Fibroblast of lung (primary cell): Measurements from ENCODE around the gene ZW10. TPM values are rescaled to one million over a fixed set of nuclear protein-coding genes. Genes with fewer than 3 reads are reported as not detected.

Source experiments
- DNase-seq, 2 donors: peaks; one replicate each; pipeline versions ENCODE4 v3.0.0 to v3.0.0-alpha.2; 2010; ENCODE audit warnings: low read depth in 2 of 2
- H2AFZ ChIP-seq: 2 replicates; pipeline ENCODE4 v1.5.1; 2012; ENCODE audit warnings: low read length, control low read depth, inconsistent platforms
- H3K27ac ChIP-seq: 2 replicates; pipeline ENCODE4 v1.5.1; 2011; ENCODE audit warnings: low read length, control low read depth; ENCODE audit not compliant: insufficient read depth
- H3K27me3 ChIP-seq: 2 replicates; pipeline ENCODE4 v1.5.1; 2011; ENCODE audit warnings: mild to moderate bottlenecking, low read length; ENCODE audit not compliant: control insufficient read depth, insufficient read depth
- H3K36me3 ChIP-seq: 2 replicates; pipeline ENCODE4 v1.5.1; 2011; ENCODE audit warnings: low read length; ENCODE audit not compliant: control insufficient read depth, insufficient read depth
- H3K4me1 ChIP-seq: 2 replicates; pipeline ENCODE4 v1.5.1; 2011; ENCODE audit warnings: low read length; ENCODE audit not compliant: control insufficient read depth, insufficient read depth; ENCODE audit errors: extremely low read depth
- H3K4me2 ChIP-seq: 2 replicates; pipeline ENCODE4 v1.5.1; 2011; ENCODE audit warnings: low read length, control low read depth; ENCODE audit not compliant: insufficient read depth; ENCODE audit errors: extremely low read depth
- H3K4me3 ChIP-seq, 4 experiments: fragments of 200-600 bp in 1 of 4; sonication (generic) in 1 of 4; replicated peaks in 1 of 4; 2 replicates each; pipeline ENCODE4 v1.5.1; 2011 to 2016; ENCODE audit warnings: low read length in 4 of 4, low read depth in 3 of 4, mild to moderate bottlenecking in 3 of 4, control low read depth in 2 of 4, inconsistent platforms in 1 of 4, mixed read lengths in 1 of 4; ENCODE audit not compliant: insufficient read depth in 1 of 4; ENCODE audit errors: control extremely low read depth in 1 of 4
- H3K79me2 ChIP-seq: 2 replicates; pipeline ENCODE4 v1.5.1; 2012; ENCODE audit warnings: mild to moderate bottlenecking, low read length, inconsistent platforms; ENCODE audit not compliant: control insufficient read depth, insufficient read depth
- H3K9ac ChIP-seq: 2 replicates; pipeline ENCODE4 v1.5.1; 2011; ENCODE audit warnings: mild to moderate bottlenecking, low read length, control low read depth; ENCODE audit not compliant: insufficient read depth
- H3K9me3 ChIP-seq: 2 replicates; pipeline ENCODE4 v1.5.1; 2012; ENCODE audit warnings: low read depth, low read length; ENCODE audit not compliant: control insufficient read depth, insufficient read depth
- H4K20me1 ChIP-seq: 2 replicates; pipeline ENCODE4 v1.5.1; 2011; ENCODE audit warnings: low read length; ENCODE audit not compliant: control insufficient read depth, insufficient read depth; ENCODE audit errors: extremely low read depth
- EZH2 ChIP-seq: IDR thresholded peaks from 2 replicates; pipeline ENCODE4 v1.5.1; 2012; ENCODE audit warnings: low read length, control low read depth, mild to moderate bottlenecking; ENCODE audit errors: missing control alignments
- polyA plus RNA-seq, 2 donors: library from polyadenylated mRNA; depleted of rRNA in 1 of 2; stranded (reverse) in 1 of 2; unstranded in 1 of 2; fragments of >200 nt; gene quantifications; 2 replicates each; pipeline ENCODE4 v1.2.1, GENCODE V29; 2011 to 2012; ENCODE audit warnings: missing spikeins in 1 of 2
- total RNA-seq: library from RNA; depleted of rRNA; stranded (reverse); fragments of >200 nt; gene quantifications from 2 replicates; pipeline ENCODE4 v1.2.1, GENCODE V29; 2014
- TF ChIP-seq, protein P1 (sequence below), 2 donors: IDR thresholded peaks in 1 of 2; conservative IDR thresholded peaks in 1 of 2; 1 replicate in 1 of 2; 2 replicates in 1 of 2; pipeline ENCODE4 v1.5.1; 2011 to 2012; ENCODE audit warnings: low read length in 2 of 2, control low read depth in 1 of 2, inconsistent platforms in 1 of 2, low read depth in 1 of 2, mild to moderate bottlenecking in 1 of 2

The ZW10 gene
- total and polyA plus RNA-seq, 2 donors (not counting 1 experiment from before 2014, with no cell fraction given), result 13.5 to 15.4 TPM

DNA sequence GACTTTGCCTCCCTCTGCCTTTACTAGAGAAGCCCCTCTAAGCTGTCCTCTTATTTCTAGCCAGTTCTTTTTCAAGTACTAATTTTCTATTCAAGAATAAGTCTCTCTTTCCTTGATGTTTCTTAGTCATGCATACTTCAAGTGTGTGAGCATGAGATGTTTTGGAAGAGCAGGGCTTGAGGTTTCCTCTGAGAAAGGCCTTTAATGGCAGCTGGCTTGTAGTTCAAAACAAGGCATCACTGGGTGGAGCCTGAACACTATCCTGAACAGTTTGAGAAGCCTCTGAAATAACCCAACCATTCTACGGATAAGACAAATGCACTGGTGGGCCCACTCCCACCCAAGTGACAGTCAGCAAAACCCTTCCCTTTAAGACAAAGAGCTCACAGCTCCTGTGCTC is 43.7 kb upstream of the ZW10 start:
- H3K4me1 ChIP-seq, result no peaks in the 10 kb centered on the region
- TF ChIP-seq EZH2, result no peak
- TF ChIP-seq, protein P1, sequence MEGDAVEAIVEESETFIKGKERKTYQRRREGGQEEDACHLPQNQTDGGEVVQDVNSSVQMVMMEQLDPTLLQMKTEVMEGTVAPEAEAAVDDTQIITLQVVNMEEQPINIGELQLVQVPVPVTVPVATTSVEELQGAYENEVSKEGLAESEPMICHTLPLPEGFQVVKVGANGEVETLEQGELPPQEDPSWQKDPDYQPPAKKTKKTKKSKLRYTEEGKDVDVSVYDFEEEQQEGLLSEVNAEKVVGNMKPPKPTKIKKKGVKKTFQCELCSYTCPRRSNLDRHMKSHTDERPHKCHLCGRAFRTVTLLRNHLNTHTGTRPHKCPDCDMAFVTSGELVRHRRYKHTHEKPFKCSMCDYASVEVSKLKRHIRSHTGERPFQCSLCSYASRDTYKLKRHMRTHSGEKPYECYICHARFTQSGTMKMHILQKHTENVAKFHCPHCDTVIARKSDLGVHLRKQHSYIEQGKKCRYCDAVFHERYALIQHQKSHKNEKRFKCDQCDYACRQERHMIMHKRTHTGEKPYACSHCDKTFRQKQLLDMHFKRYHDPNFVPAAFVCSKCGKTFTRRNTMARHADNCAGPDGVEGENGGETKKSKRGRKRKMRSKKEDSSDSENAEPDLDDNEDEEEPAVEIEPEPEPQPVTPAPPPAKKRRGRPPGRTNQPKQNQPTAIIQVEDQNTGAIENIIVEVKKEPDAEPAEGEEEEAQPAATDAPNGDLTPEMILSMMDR (conservative IDR thresholded peaks at IDR 0.05 in 1 of 2, IDR thresholded peaks at IDR 0.05 in 1 of 2; ENCODE audit: low read depth in 1 of 2, low read length in 2 of 2), result no peak
- no peak overlapping the region for H3K4me3 ChIP-seq
- no peaks in the 10 kb centered on the region for H3K9me3 ChIP-seq
- H3K27me3 ChIP-seq, result no peaks in the 10 kb centered on the region
- H3K36me3 ChIP-seq, result no peaks in the 10 kb centered on the region
- DNase-seq, result peak in 1 of 2 donors; percentile 25
- H3K27ac ChIP-seq, result no peak overlapping the region
- no peak overlapping the region for H3K9ac ChIP-seq
- no peak overlapping the region for H3K4me2 ChIP-seq
- H2AFZ ChIP-seq, result no peak overlapping the region
- H4K20me1 ChIP-seq, result no peaks in the 10 kb centered on the region
- no peaks in the 10 kb centered on the region for H3K79me2 ChIP-seq

DNA sequence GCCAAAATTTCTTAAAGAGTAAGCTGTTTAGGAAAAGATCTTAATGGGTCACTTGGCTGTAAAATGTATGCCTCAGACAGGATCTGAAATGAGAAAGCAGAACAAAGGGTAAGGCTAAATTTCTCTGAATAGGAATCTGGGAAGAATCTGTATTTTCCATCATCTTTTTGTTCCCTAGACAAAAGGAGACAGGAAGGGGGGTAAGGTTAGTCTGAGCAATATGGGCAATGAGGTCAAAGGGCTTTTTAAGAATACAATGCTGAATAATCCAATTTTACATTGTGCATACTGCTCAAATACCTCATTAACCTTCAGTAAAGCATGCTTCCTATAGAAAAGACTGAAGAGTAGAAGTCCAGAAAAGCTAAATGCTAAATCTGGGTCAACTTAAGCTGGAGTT is 40.7 kb upstream of the ZW10 start:
- H3K36me3 ChIP-seq, result no peaks in the 10 kb centered on the region
- no peaks in the 10 kb centered on the region for H3K79me2 ChIP-seq
- no peak overlapping the region for H3K9ac ChIP-seq
- TF ChIP-seq EZH2, result no peak
- TF ChIP-seq, protein P1 (conservative IDR thresholded peaks at IDR 0.05 in 1 of 2, IDR thresholded peaks at IDR 0.05 in 1 of 2; ENCODE audit: low read depth in 1 of 2, low read length in 2 of 2), result no peak
- H3K9me3 ChIP-seq, result no peaks in the 10 kb centered on the region
- no peak overlapping the region for H3K27ac ChIP-seq
- no peaks in the 10 kb centered on the region for H3K27me3 ChIP-seq
- no peaks in the 10 kb centered on the region for H3K4me1 ChIP-seq
- H3K4me2 ChIP-seq, result no peak overlapping the region
- H4K20me1 ChIP-seq, result no peaks in the 10 kb centered on the region
- no peak overlapping the region for H2AFZ ChIP-seq
- H3K4me3 ChIP-seq, result no peak overlapping the region
- no peak for DNase-seq

DNA sequence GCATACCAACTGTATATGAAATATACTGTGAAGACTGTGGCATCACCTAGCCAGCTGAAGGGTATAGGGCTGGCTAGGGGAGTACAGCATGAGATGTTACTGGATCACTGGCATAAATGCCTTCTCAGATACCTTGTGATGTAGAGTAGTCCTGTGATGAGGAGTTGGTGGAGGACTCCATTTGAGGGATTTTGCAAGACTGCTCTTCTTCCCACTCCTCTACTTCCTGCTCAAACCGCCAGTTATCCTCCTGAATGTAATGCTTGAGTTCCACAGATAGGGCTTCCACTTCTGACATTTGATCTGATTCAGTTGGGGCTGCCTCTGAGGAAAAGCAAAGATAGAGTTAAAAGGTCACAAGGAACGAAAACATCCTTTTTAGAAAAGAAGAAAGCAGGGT is 35.4 kb upstream of the ZW10 start:
- H3K27me3 ChIP-seq, result no peaks in the 10 kb centered on the region
- DNase-seq, result no peak
- no peaks in the 10 kb centered on the region for H4K20me1 ChIP-seq
- no peak overlapping the region for H3K27ac ChIP-seq
- no peaks in the 10 kb centered on the region for H3K4me1 ChIP-seq
- no peaks in the 10 kb centered on the region for H3K79me2 ChIP-seq
- no peak overlapping the region for H3K4me3 ChIP-seq
- no peaks in the 10 kb centered on the region for H3K36me3 ChIP-seq
- H3K9me3 ChIP-seq, result no peaks in the 10 kb centered on the region
- H3K4me2 ChIP-seq, result no peak overlapping the region
- TF ChIP-seq, protein P1 (conservative IDR thresholded peaks at IDR 0.05 in 1 of 2, IDR thresholded peaks at IDR 0.05 in 1 of 2; ENCODE audit: low read depth in 1 of 2, low read length in 2 of 2), result no peak
- no peak for TF ChIP-seq EZH2
- no peak overlapping the region for H2AFZ ChIP-seq
- no peak overlapping the region for H3K9ac ChIP-seq
